DLD1 (cell line): ENCODE measurements around the gene DUSP7.

Source experiments
- in situ Hi-C: cut with HindIII; loops from 2 replicates; pipeline ENCODE4 v1.10.0; 2017; ENCODE audit warnings: low sequenced_read_pairs

DUSP7 gene

GRCh38 chr3:52031896-52032295 is 24.5 kb downstream of the DUSP7 start:
- in situ Hi-C loops, result no loop called here

GRCh38 chr3:52030714-52031310 is 25.6 kb downstream of the DUSP7 start:
- in situ Hi-C loops, result no loop called here

GRCh38 chr3:52029535-52029934 is 26.8 kb downstream of the DUSP7 start:
- in situ Hi-C loops, result no loop called here

- in situ Hi-C loops, result no loop called here
These were observed 27.3 kb downstream of the DUSP7 start for GRCh38 chr3:52029053-52029452.

- in situ Hi-C loops, result no loop called here
These were observed 27.8 kb downstream of the DUSP7 start for GRCh38 chr3:52028572-52028971.

GRCh38 chr3:52026041-52026440 is 30.3 kb downstream of the DUSP7 start:
- in situ Hi-C loops, result no loop called here

- in situ Hi-C loops, result no loop called here
These were observed 30.9 kb downstream of the DUSP7 start for GRCh38 chr3:52025453-52025852.

- in situ Hi-C loops, result no loop called here
These were observed 31.5 kb downstream of the DUSP7 start for GRCh38 chr3:52024765-52025452.

- in situ Hi-C loops, result no loop called here
These were observed 32.3 kb downstream of the DUSP7 start for GRCh38 chr3:52023860-52024764.

GRCh38 chr3:52023101-52023770 is 33.1 kb downstream of the DUSP7 start:
- in situ Hi-C loops, result no loop called here

- in situ Hi-C loops, result no loop called here
These were observed 33.9 kb downstream of the DUSP7 start for GRCh38 chr3:52022323-52023100.

GRCh38 chr3:52021489-52022268 is 34.7 kb downstream of the DUSP7 start:
- in situ Hi-C loops, result no loop called here

- in situ Hi-C loops, result no loop called here
These were observed 35.6 kb downstream of the DUSP7 start for GRCh38 chr3:52020796-52021195.

- in situ Hi-C loops, result no loop called here
These were observed 36.9 kb downstream of the DUSP7 start for GRCh38 chr3:52019352-52020080.

GRCh38 chr3:52018319-52019000 is 37.9 kb downstream of the DUSP7 start:
- in situ Hi-C loops, result no loop called here

- in situ Hi-C loops, result no loop called here
These were observed 38.8 kb downstream of the DUSP7 start for GRCh38 chr3:52017586-52017985.

GRCh38 chr3:52015438-52016228 is 40.7 kb downstream of the DUSP7 start:
- in situ Hi-C loops, result no loop called here

GRCh38 chr3:52014613-52015012 is 41.8 kb downstream of the DUSP7 start:
- in situ Hi-C loops, result no loop called here
